Kidney epithelial cell (primary cell): ENCODE data around the gene NDUFV1. TPM values are rescaled to one million over a fixed set of nuclear protein-coding genes. Genes with fewer than 3 reads are reported as not detected.

Experiments used
- DNase-seq: peaks from one replicate; pipeline ENCODE4 v3.0.0-alpha.2; 2010; ENCODE audit warnings: low read depth
- H3K27me3 ChIP-seq: 2 replicates; pipeline ENCODE4 v1.6.0; 2011; ENCODE audit warnings: low read length; ENCODE audit not compliant: control insufficient read depth, insufficient read depth
- H3K36me3 ChIP-seq: 2 replicates; pipeline ENCODE4 v1.5.1; 2011; ENCODE audit warnings: low read length; ENCODE audit not compliant: control insufficient read depth, insufficient read depth
- H3K4me3 ChIP-seq: 2 replicates; pipeline ENCODE4 v1.5.1; 2011; ENCODE audit warnings: low read depth, mild to moderate bottlenecking, control low read depth, low read length
- total RNA-seq: library from RNA; depleted of rRNA; stranded (reverse); fragments of >200 nt; gene quantifications from 2 replicates; pipeline ENCODE4 v1.2.3, GENCODE V29; 2015
- TF ChIP-seq, protein P1 (sequence below): IDR thresholded peaks from 2 replicates; pipeline ENCODE4 v1.5.1; 2011; ENCODE audit warnings: mild to moderate bottlenecking, moderate library complexity, low read length, control low read depth, inconsistent platforms; ENCODE audit not compliant: insufficient read depth, poor library complexity, severe bottlenecking

The NDUFV1 gene
- total RNA-seq, 1 donor from 2014 or later, result 262 TPM

DNA sequence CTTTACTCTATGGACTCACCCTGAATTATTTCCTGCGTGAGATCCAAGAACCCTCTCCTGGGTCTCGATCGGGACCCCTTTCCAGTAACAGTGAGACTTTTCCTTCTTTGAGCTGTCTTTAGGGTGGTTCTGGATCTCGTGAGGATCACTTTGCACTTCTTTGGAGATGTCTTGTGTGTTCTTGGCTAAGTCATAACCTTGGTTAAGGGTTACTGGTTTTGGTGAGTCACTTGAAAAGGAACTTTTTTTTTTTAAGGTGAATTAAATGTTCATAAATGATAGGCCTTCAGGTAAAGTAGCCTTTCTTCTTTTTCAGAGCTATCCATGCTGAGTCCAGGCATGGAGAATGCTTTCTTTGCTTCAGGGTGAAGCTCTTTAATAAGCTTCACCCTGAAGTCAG, 42.5 kb upstream of the NDUFV1 start:
- no peak for DNase-seq
- H3K27me3 ChIP-seq, result no peaks in the 10 kb centered on the region
- TF ChIP-seq, protein P1, sequence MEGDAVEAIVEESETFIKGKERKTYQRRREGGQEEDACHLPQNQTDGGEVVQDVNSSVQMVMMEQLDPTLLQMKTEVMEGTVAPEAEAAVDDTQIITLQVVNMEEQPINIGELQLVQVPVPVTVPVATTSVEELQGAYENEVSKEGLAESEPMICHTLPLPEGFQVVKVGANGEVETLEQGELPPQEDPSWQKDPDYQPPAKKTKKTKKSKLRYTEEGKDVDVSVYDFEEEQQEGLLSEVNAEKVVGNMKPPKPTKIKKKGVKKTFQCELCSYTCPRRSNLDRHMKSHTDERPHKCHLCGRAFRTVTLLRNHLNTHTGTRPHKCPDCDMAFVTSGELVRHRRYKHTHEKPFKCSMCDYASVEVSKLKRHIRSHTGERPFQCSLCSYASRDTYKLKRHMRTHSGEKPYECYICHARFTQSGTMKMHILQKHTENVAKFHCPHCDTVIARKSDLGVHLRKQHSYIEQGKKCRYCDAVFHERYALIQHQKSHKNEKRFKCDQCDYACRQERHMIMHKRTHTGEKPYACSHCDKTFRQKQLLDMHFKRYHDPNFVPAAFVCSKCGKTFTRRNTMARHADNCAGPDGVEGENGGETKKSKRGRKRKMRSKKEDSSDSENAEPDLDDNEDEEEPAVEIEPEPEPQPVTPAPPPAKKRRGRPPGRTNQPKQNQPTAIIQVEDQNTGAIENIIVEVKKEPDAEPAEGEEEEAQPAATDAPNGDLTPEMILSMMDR, result no peak
- no peaks in the 10 kb centered on the region for H3K36me3 ChIP-seq
- H3K4me3 ChIP-seq, result no peak overlapping the region

DNA sequence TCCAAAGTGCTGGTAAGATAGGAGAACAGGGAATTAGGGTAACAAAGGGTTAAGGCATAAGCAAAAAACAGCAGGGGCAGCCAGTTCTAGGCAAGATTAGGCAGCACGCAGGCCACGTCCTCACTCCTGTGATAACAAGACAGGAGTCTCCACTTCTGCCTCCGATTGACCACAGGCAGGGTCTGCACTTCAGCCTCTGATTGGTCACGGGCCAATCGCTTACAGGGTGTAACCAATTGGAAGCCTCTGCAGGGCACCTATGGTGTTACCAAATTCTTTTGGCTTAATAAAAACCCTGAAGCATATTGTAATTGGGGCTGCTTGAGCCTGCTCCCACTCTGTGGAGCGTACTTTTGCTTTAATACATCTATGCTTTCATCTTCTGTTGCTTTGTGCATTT, 35.3 kb upstream of the NDUFV1 start:
- H3K4me3 ChIP-seq, result no peak overlapping the region
- DNase-seq, result no peak
- no peaks in the 10 kb centered on the region for H3K27me3 ChIP-seq
- H3K36me3 ChIP-seq, result no peaks in the 10 kb centered on the region
- TF ChIP-seq, protein P1, result no peak

DNA sequence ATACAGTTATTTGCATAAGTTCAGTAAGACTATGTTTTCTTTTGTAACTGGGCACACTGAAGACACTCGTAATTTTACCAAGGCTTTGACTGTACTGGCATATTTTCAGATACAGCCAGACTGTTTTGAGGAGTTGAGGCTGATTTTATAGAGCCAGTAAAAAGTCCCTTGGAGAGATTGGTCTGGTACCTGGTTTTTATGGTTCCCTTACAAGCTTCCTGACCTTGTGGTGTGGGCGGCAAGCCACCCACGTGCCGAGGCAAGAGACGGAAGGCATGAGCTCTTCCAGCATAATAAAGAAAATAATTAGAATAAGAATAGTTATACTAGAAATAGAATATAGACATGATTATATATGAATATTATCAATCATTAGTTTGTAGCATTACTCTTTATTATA, 34.4 kb upstream of the NDUFV1 start:
- no peak overlapping the region for H3K4me3 ChIP-seq
- H3K36me3 ChIP-seq, result no peaks in the 10 kb centered on the region
- H3K27me3 ChIP-seq, result no peaks in the 10 kb centered on the region
- TF ChIP-seq, protein P1, result no peak
- no peak for DNase-seq

DNA sequence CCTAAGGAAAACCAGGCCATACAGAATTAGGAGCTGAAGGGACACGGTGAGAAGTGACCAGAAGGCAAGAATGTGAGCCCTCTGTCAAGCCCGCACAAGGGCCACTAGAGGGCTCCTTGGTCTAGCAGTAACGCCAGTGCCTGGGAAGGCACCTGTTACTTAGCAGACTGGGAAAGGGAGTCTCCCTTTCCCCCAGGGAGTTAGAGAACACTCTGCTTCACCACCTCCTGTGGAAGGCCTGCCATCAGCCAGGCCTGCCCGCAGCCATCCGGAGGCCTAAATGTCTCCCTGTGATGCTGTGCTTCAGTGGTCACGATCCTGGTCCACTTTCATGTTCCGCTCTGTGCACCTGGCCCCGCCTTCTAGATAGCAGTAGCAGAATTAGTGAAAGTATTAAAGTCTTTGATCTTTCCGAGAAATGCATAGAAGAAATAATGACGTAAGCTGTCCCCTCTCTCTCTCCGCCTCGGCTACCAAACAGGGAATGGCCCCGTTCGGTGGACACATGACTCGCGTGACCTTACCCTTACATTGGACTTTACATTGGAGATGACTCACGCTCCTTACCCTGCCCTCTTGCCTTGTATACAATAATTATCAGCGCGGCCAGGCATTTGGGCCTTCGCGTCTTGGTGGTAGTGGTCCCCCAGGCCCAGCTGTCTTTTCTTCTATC, 33.9 kb upstream of the NDUFV1 start:
- Histone ChIP-seq H3K36me3 (no peaks in the 10 kb centered on the region), H3K27me3 (no peaks in the 10 kb centered on the region), H3K4me3 (no peak overlapping the region)
- TF ChIP-seq, protein P1, result peak; percentile 75
- no peak for DNase-seq

DNA sequence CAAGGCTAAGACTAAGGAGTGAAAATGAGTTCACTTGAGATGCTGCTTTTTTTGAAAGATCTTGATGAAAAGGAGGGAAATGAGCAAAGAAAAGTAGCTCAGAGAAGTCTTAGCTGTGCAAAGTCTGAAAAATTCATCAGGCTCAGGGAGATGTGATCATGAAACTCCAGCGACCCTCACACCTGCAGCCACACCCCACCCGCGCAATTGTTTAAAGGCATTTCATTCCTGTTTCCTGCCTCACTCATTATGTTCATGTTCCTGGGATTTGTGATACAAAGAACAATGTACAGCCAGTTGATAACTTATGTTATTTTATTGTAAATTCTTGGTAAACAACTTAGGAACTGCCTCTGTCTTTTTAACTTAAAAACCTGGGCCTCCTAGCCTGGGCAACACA, 31.8 kb upstream of the NDUFV1 start:
- no peak for DNase-seq
- no peaks in the 10 kb centered on the region for H3K27me3 ChIP-seq
- TF ChIP-seq, protein P1, result no peak
- H3K4me3 ChIP-seq, result no peak overlapping the region
- H3K36me3 ChIP-seq, result no peaks in the 10 kb centered on the region

DNA sequence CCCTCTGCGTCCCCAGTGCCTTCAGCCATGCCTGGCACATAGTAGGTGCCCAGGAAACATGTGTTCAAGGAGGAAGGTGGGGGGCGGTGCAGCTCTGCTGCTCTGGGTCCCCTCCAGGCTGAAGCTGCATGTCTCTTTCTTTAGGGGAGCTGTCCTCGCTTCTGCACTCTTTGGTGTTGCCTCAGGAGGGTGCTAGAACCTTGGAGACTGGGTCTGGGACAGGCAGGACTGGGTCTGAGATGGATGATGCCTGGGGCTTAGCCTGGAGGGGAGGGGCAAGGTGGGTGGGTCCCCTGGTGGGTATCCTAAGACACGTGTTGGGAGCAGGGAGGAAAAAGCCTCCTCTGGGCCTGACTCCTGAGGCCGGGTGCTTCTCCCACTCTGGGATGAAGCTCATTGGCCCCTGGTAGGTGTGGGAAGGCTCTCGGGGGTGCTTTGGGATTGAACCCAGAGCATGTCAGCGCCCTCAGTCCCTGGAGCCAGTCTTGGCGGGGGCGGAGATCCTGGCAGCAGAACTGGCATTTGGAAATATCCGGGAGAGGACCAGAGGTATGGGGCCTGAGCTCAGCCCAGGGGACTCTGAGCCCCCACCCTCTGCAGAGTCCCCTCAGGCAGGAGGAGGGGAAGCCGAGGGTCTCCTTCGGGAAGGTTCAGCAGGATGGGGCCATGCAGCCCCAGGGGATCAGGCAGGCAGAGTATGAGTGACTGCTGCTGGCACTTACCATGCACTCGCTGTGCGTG, 29.8 kb upstream of the NDUFV1 start:
- DNase-seq, result no peak
- TF ChIP-seq, protein P1, result no peak

More for the DNA sequence above, 29.8 kb upstream of the NDUFV1 start:
- Histone ChIP-seq H3K4me3 (no peak overlapping the region), H3K36me3 (no peaks in the 10 kb centered on the region), H3K27me3 (no peaks in the 10 kb centered on the region)
